D341Med (cell line): ENCODE data around the gene LETM1.

Experiments
- DNase-seq: peaks from one replicate; pipeline ENCODE4 v3.0.0; 2012; ENCODE audit warnings: low spot score

The LETM1 gene

DNA sequence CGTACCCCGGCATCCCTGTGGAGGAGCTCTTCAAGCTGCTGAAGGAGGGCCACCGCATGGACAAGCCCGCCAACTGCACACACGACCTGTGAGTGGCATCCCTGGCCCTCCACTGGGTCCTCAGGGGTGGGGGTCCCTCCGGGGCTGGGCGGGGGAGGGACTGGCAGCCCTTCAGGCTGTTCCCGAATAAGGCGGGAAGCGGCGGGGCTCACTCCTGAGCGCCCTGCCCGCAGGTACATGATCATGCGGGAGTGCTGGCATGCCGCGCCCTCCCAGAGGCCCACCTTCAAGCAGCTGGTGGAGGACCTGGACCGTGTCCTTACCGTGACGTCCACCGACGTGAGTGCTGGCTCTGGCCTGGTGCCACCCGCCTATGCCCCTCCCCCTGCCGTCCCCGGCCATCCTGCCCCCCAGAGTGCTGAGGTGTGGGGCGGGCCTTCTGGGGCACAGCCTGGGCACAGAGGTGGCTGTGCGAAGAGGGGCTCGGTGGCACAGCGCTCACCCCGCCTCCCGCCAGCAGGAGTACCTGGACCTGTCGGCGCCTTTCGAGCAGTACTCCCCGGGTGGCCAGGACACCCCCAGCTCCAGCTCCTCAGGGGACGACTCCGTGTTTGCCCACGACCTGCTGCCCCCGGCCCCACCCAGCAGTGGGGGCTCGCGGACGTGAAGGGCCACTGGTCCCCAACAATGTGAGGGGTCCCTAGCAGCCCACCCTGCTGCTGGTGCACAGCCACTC lies 49.2 kb downstream of the LETM1 start:
- DNase-seq = no peak

DNA sequence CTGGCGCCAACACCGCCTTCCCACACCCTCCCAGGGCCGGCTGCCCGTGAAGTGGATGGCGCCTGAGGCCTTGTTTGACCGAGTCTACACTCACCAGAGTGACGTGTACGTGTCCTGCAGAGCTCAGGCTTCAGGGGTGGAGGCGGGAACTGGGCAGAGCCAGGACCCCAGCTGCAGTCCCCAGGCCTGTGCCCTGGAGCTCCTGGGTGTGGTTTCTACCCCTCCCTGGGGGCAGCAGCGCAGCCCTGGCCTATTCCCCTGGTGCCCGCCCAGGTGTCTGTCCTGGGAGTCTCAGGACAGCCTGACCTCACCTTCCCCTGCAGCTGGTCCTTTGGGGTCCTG lies 49.8 kb downstream of the LETM1 start:
- DNase-seq = no peak

- DNase-seq = no peak
These were observed 50.3 kb downstream of the LETM1 start for GRCh38 chr4:1805493-1806222.

DNA sequence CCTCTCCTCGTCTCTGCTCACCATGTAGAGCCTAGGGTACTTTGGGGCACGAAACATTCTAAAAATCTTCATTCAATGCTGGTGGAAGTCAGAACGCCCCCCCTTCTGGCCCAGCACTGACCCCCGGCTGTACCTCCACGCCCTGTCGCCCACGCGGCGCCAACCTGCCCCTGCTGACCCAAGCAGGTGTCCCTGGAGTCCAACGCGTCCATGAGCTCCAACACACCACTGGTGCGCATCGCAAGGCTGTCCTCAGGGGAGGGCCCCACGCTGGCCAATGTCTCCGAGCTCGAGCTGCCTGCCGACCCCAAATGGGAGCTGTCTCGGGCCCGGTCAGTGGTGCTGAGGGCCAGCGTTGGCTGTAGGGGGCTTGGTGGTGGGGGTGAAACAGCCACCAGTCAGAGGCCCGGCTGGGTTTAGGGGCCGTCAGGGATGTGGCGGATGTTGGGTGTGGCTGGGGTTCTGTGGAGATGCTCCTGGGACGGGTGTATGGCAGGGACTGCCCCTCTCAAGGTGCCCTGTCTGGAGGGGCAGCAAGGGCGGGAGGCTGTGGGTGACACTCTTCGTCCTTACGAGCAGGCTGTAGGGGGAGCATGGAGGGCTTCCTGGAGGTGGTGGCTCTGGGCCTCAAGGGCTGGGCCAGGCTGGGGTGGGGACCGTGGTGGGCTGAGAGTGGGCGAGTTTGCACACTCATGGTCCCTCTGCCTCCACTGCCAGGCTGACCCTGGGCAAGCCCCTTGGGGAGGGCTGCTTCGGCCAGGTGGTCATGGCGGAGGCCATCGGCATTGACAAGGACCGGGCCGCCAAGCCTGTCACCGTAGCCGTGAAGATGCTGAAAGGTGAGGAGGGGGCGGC lies 51.1 kb downstream of the LETM1 start:
- no peak for DNase-seq

- no peak for DNase-seq
These were observed 52.2 kb downstream of the LETM1 start for GRCh38 chr4:1803523-1804423.

- no peak for DNase-seq
These were observed 53.0 kb downstream of the LETM1 start for GRCh38 chr4:1802720-1803522.

GRCh38 chr4:1802151-1802715 lies 53.7 kb downstream of the LETM1 start:
- DNase-seq = no peak

DNA sequence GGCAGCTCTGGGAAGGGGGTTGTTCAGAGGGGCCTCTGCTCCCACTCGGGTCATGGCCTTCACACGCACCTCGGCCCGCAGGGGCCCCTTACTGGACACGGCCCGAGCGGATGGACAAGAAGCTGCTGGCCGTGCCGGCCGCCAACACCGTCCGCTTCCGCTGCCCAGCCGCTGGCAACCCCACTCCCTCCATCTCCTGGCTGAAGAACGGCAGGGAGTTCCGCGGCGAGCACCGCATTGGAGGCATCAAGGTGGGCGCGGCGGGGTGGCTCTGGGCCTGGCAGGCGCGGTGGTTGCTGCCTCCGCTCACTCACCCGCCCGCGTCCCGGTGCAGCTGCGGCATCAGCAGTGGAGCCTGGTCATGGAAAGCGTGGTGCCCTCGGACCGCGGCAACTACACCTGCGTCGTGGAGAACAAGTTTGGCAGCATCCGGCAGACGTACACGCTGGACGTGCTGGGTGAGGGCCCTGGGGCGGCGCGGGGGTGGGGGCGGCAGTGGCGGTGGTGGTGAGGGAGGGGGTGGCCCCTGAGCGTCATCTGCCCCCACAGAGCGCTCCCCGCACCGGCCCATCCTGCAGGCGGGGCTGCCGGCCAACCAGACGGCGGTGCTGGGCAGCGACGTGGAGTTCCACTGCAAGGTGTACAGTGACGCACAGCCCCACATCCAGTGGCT lies 54.5 kb downstream of the LETM1 start:
- no peak for DNase-seq

- DNase-seq = no peak
These were observed 55.2 kb downstream of the LETM1 start for GRCh38 chr4:1800805-1801204.

GRCh38 chr4:1799387-1800375 lies 56.3 kb downstream of the LETM1 start:
- DNase-seq = no peak

- no peak for DNase-seq
These were observed 57.2 kb downstream of the LETM1 start for GRCh38 chr4:1798580-1799386.

- no peak for DNase-seq
These were observed 57.9 kb downstream of the LETM1 start for GRCh38 chr4:1797861-1798579.

GRCh38 chr4:1797298-1797860 lies 58.6 kb downstream of the LETM1 start:
- DNase-seq = no peak

DNA sequence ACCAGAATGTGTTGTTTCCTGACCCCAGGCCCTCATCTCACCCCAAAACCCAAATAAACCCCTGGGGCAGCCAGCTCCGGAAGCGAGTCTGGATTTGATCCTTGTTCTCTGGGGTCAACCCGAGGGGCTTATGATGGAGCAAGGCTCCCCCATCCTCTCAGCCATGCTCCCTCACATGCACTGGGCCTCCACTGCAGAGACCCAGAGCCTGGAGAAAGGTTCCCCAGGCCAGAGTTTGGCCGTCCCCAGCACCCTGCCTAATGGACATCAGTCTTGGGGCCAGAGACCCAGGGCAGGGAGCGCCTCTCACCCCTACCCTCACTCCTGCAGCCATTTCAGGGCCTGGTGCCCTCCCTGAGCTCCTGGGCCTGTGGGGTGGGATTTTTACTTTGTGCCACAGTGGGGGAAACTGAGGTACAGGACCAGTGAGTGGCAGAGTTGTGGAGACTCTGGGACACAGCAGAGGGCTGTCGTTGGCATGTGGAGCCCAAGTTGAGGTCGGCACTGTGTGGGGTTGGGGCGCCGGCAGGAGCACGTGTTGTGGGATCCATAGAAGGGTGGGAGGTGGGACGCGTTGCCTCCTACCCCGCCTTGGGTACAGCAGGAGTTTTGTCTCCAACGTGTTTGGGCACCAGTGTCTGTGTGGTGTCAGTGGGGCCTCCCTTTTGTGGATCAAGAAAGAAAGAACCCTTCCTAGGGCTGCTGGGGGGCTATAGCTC lies 59.3 kb downstream of the LETM1 start:
- no peak for DNase-seq

DNA sequence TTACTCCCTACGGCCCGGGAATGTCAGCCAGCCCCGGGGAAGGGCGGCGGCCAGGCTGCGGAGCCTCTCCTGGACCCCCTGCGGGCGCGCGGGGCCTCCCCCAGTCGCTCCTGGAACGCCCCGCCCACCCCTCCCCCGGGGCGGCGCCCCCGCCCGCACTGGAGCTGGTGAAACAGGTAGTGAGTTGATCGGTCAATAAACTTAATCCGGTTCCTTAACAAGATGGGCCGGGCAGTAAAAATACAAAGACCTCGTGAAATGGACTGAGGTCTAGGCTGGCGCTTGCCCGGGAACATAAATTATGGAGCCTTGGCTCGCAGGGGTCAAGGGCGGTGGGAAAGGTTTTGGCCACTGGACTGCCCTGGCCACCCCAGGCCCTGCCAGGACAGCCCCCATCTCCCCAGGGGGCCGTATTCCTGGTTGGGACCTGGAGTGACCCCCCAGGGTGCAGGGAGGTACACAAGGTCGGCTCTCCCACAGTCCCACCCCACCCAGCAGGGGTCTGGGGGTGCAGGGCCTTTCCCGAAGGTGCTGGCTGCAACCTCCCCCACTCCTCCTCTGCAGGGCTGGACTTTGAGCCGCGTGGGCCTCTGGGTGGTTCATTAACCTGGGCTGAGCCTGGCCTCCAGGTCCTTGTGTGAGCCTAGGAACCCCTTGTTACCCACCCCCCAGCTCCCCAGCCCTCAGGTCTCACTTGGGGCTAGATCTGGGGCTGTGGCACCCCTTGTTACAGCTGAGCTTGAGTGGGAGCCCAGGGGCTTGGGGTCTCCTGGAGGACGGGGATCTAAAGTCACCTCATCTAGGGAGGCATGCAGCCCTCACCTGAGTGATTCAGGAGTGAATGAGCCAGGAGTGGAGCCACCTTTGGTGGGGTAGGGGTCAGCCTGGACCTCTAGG lies 60.4 kb downstream of the LETM1 start:
- peak; percentile 62 for DNase-seq
